GM12872 (cell line): Measurements from ENCODE around the gene S100A11.

Experiments used
- TF ChIP-seq, protein P1 (sequence below): IDR thresholded peaks from 3 replicates; pipeline ENCODE4 v1.5.1; 2011; ENCODE audit warnings: low read depth, mild to moderate bottlenecking, low read length, moderate library complexity; ENCODE audit not compliant: insufficient read depth

The S100A11 gene

GRCh38 chr1:152034654-152035538 is 1.9 kb downstream of the S100A11 start:
- TF ChIP-seq, protein P1, sequence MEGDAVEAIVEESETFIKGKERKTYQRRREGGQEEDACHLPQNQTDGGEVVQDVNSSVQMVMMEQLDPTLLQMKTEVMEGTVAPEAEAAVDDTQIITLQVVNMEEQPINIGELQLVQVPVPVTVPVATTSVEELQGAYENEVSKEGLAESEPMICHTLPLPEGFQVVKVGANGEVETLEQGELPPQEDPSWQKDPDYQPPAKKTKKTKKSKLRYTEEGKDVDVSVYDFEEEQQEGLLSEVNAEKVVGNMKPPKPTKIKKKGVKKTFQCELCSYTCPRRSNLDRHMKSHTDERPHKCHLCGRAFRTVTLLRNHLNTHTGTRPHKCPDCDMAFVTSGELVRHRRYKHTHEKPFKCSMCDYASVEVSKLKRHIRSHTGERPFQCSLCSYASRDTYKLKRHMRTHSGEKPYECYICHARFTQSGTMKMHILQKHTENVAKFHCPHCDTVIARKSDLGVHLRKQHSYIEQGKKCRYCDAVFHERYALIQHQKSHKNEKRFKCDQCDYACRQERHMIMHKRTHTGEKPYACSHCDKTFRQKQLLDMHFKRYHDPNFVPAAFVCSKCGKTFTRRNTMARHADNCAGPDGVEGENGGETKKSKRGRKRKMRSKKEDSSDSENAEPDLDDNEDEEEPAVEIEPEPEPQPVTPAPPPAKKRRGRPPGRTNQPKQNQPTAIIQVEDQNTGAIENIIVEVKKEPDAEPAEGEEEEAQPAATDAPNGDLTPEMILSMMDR = peak; percentile 82

DNA sequence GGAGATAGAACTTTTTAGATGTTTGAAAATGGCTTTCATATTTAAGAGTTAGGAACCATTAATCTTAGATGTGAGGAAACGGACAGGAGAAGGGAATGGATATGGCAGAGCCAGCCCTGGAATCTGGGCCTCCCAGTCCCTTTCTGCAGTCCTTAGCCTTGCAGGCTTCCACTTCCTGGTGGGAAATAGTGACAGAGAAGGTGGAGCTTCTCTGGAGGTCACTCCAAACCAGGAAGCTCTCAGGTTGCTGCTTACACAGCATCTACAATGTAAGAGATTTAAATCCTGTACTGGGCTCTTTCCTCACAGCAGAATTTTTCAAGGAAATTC is 2.5 kb downstream of the S100A11 start:
- TF ChIP-seq, protein P1 = no peak

DNA sequence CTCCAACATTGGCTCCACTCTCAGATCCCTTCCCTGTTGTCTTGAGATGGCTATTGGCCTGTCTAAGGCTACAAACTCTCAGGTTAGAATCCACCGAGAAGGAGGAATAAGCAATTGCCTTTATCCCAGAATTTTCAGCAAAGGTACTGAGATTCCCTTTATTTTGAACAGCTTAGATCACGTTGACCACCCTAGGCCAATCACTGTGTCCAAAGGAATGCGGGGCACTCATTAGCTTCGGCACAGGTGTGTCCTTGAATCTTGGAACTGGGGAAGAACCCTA is 6.9 kb downstream of the S100A11 start:
- TF ChIP-seq, protein P1 = no peak

DNA sequence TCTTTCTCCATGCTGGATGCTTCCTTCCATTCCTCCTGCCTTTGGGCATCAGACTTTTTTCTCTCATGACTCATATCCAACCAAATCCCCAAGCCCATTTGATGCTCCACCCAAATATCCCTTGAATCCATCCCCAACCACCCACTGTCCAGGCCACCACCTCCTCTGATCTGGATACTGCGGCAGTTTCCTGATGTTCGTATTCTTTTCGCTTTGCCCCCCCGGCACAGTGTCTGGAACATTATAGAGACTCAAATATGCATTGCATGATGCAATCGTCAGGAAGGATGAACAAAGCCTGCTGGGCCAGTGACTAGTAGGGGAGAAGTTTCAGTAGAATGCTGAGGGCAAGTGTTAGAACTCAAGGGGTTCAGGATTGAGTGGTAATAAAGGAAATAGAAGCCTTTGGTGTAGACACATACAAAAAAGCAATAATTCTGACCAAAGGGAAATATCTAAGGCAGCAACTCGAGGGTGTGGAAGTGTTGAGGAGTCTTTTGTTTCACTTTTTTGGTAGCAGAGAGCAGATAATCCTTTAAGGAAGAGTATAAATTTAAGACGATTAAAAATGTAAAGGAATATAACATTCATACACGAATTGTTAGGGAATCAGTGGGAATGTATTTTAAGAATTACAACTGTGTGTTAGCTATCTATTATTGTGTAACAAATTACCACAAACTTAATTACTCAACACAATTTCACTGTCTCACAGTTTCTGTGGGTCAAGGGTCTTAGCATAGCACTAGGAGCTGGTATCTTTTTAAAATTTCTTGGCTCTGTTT is 7.5 kb downstream of the S100A11 start:
- TF ChIP-seq, protein P1 = no peak

GRCh38 chr1:152026895-152027294 is 9.9 kb downstream of the S100A11 start:
- TF ChIP-seq, protein P1 = no peak

GRCh38 chr1:152024223-152024622 is 12.6 kb downstream of the S100A11 start:
- TF ChIP-seq, protein P1 = no peak

DNA sequence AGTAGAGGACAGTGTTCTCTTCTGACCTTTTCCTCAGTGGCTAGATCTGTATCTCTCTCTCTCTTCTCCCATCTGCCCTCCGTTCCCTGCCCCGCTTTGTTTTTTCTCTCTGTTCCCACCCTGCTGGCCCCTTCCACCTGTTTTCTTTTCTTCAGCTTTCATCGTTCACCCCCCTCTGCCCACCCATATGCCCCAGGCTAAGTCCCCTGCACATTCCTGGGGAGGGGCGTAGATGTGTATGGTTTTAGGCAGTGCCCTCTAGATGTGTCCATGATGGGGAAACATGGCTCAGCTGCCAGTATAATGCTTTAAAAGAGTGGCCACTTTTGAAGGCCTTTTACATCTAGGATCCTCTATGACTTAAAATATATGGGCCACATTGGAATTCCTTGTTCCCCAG is 13.6 kb downstream of the S100A11 start:
- TF ChIP-seq, protein P1 = no peak
